IMR-90 (cell line): Measurements from ENCODE around the gene TTC7B. TPM values are rescaled to one million over a fixed set of nuclear protein-coding genes. Genes with fewer than 3 reads are reported as not detected.

ENCODE experiments used
- ATAC-seq: fragments of 200-7000 bp; cut with Tn5 transposase; 2 replicates; pipeline ENCODE4 v1.9.1; 2020; ENCODE audit warnings: low read depth, mild to moderate bottlenecking, moderate library complexity
- BruUV-seq: library from RNA; stranded (reverse); fragments of 400-500 nt; replicated peaks from 2 replicates; lab custom pipeline; 2021; lab: Mats Ljungman, UMichigan
- CTCF ChIA-PET: fragments of 300-600 bp; formaldehyde crosslinking; extraction: SDS; loops from one replicate; lab custom pipeline; 2021; ENCODE audit warnings: antibody characterized with exemption; lab: Yijun Ruan, JAX
- POLR2A ChIA-PET: fragments of 300-600 bp; sonication (Branson Sonifier 250); formaldehyde crosslinking; loops from one replicate; lab custom pipeline; 2022; ENCODE audit warnings: antibody characterized with exemption; ENCODE audit not compliant: unreplicated experiment; lab: Charles Lee
- DNase-seq: peaks from one replicate; pipeline ENCODE4 v3.0.0; 2013
- H2AFZ ChIP-seq: replicated peaks from 2 replicates; pipeline ENCODE3; 2013; ENCODE audit warnings: low read length, mild to moderate bottlenecking; ENCODE audit not compliant: poor library complexity
- H2AK5ac ChIP-seq: 2 replicates; pipeline ENCODE4 v1.6.1; 2013; ENCODE audit warnings: low read depth, low read length, inconsistent platforms
- H2AK9ac ChIP-seq: replicated peaks from 2 replicates; pipeline ENCODE3; 2013; ENCODE audit warnings: mild to moderate bottlenecking, low read depth, low read length, moderate library complexity; ENCODE audit not compliant: poor library complexity
- H2BK120ac ChIP-seq: 2 replicates; pipeline ENCODE4 v1.6.1; 2013; ENCODE audit warnings: low read depth, low read length, inconsistent platforms
- H2BK15ac ChIP-seq: 3 replicates; pipeline ENCODE4 v1.6.1; 2013; ENCODE audit warnings: low read depth, low read length, inconsistent platforms
- H2BK20ac ChIP-seq: 2 replicates; pipeline ENCODE4 v1.6.1; 2013; ENCODE audit warnings: low read depth, mild to moderate bottlenecking, inconsistent platforms, low read length, moderate library complexity
- H2BK5ac ChIP-seq: 2 replicates; pipeline ENCODE4 v1.6.1; 2013; ENCODE audit warnings: mild to moderate bottlenecking, low read depth, low read length, inconsistent platforms; ENCODE audit not compliant: poor library complexity, severe bottlenecking
- H3K14ac ChIP-seq: replicated peaks from 2 replicates; pipeline ENCODE4 v1.6.1; 2013; ENCODE audit warnings: low read depth, low read length, inconsistent platforms
- H3K18ac ChIP-seq: 2 replicates; pipeline ENCODE4 v1.6.1; 2013; ENCODE audit warnings: low read depth, low read length, control low read depth
- H3K23ac ChIP-seq: 2 replicates; pipeline ENCODE4 v1.6.1; 2013; ENCODE audit warnings: low read depth, low read length, inconsistent platforms
- H3K27ac ChIP-seq: 2 replicates; pipeline ENCODE4 v1.5.1; 2013; ENCODE audit warnings: mild to moderate bottlenecking, control low read depth, low read length; ENCODE audit not compliant: insufficient read depth
- H3K27me3 ChIP-seq: 2 replicates; pipeline ENCODE4 v1.6.1; 2013; ENCODE audit warnings: low read length; ENCODE audit not compliant: control insufficient read depth, insufficient read depth
- H3K36me3 ChIP-seq: 2 replicates; pipeline ENCODE4 v1.6.1; 2013; ENCODE audit warnings: low read length, mixed read lengths; ENCODE audit not compliant: control insufficient read depth, insufficient read depth
- H3K4ac ChIP-seq: 2 replicates; pipeline ENCODE4 v1.6.1; 2013; ENCODE audit warnings: low read depth, low read length, inconsistent platforms
- H3K4me1 ChIP-seq: 2 replicates; pipeline ENCODE4 v1.6.1; 2013; ENCODE audit warnings: low read length, mixed read lengths; ENCODE audit not compliant: control insufficient read depth, insufficient read depth
- H3K4me2 ChIP-seq: 2 replicates; pipeline ENCODE4 v1.6.1; 2013; ENCODE audit warnings: low read depth, mild to moderate bottlenecking, control low read depth, low read length, moderate library complexity
- H3K4me3 ChIP-seq: 2 replicates; pipeline ENCODE4 v1.5.1; 2013; ENCODE audit warnings: low read depth, mild to moderate bottlenecking, control low read depth, low read length, moderate library complexity; ENCODE audit not compliant: insufficient read depth
- H3K56ac ChIP-seq: 2 replicates; pipeline ENCODE4 v1.6.1; 2013; ENCODE audit warnings: low read length, inconsistent platforms; ENCODE audit not compliant: insufficient read depth; ENCODE audit errors: extremely low read depth
- H3K79me1 ChIP-seq, 2 experiments: 2 replicates each; pipeline ENCODE4 v1.6.1; 2013; ENCODE audit warnings: low read length in 2 of 2, inconsistent platforms in 1 of 2, low read depth in 1 of 2
- H3K9ac ChIP-seq: 2 replicates; pipeline ENCODE4 v1.6.1; 2013; ENCODE audit warnings: low read depth, low read length, control low read depth
- H3K9me1 ChIP-seq: 2 replicates; pipeline ENCODE4 v1.6.1; 2013; ENCODE audit warnings: low read length, inconsistent platforms; ENCODE audit not compliant: insufficient read depth
- H3K9me3 ChIP-seq: 2 replicates; pipeline ENCODE4 v1.6.1; 2013; ENCODE audit warnings: low read length; ENCODE audit not compliant: control insufficient read depth, insufficient read depth
- H4K20me1 ChIP-seq: 2 replicates; pipeline ENCODE4 v1.6.1; 2013; ENCODE audit warnings: low read length, inconsistent platforms; ENCODE audit not compliant: insufficient read depth
- H4K5ac ChIP-seq: 2 replicates; pipeline ENCODE4 v1.6.1; 2013; ENCODE audit warnings: mild to moderate bottlenecking, low read depth, low read length, control low read depth
- H4K8ac ChIP-seq, 2 experiments: 2 replicates each; pipeline ENCODE4 v1.6.1; 2013; ENCODE audit warnings: low read depth in 2 of 2, low read length in 2 of 2, control low read depth in 1 of 2, inconsistent platforms in 1 of 2
- H4K91ac ChIP-seq: 2 replicates; pipeline ENCODE4 v1.6.1; 2013; ENCODE audit warnings: low read depth, low read length, inconsistent platforms; ENCODE audit not compliant: insufficient read depth
- CHD1 ChIP-seq: IDR thresholded peaks from 2 replicates; pipeline ENCODE4 v1.6.1; 2012; ENCODE audit warnings: low read depth, low read length, improper control_type of control experiment
- MAZ ChIP-seq: IDR thresholded peaks from 2 replicates; pipeline ENCODE4 v1.6.1; 2012; ENCODE audit warnings: low read depth, mild to moderate bottlenecking, low read length, improper control_type of control experiment, moderate library complexity, borderline replicate concordance
- POLR2A ChIP-seq: IDR thresholded peaks from 2 replicates; pipeline ENCODE4 v1.6.1; 2012; ENCODE audit warnings: mild to moderate bottlenecking, low read depth, low read length
- RAD21 ChIP-seq: IDR thresholded peaks from 2 replicates; pipeline ENCODE4 v1.6.1; 2012; ENCODE audit warnings: low read length, improper control_type of control experiment
- SMC3 ChIP-seq: fragments of 150-350 bp; IDR thresholded peaks from 2 replicates; pipeline ENCODE4 v1.6.1; 2016; ENCODE audit warnings: low read depth, mild to moderate bottlenecking, antibody characterized with exemption, low read length, moderate library complexity
- WGBS, 2 experiments: methylation state at CpG; one replicate each; pipeline versions ENCODE4 v1.1.5 to v1.1.7; 2013; ENCODE audit warnings: missing lambda C conversion rate in 2 of 2; ENCODE audit not compliant: insufficient read length in 1 of 2; ENCODE audit errors: extremely low coverage in 2 of 2; 5-methylcytosine and 5-hydroxymethylcytosine counted together
- dilution Hi-C: fragments of 300-500 bp; cut with HindIII; formaldehyde crosslinking; loops from one replicate; pipeline ENCODE4 v1.14.3; 2018; ENCODE audit warnings: low sequenced_read_pairs; ENCODE audit not compliant: unreplicated experiment
- in situ Hi-C: fragments of 300-500 bp; cut with MboI; formaldehyde crosslinking; loops from 3 replicates; pipeline ENCODE4 v1.14.3; 2019; ENCODE audit warnings: low sequenced_read_pairs, inconsistent platforms, mixed read lengths
- intact Hi-C: fragments of 100-400 bp; cut with micrococcal nuclease; formaldehyde crosslinking; loops from 2 replicates; pipeline ENCODE4 v1.10.0; 2022
- polyA plus RNA-seq, 3 experiments: library from polyadenylated mRNA; depleted of rRNA; stranded (reverse); fragments of >200 nt; gene quantifications; 2 replicates each; pipeline ENCODE4 v1.2.3, GENCODE V29; 2012; ENCODE audit warnings: low replicate concordance in 1 of 3
- total RNA-seq: library from RNA; depleted of rRNA; stranded (reverse); fragments of >200 nt; gene quantifications from 2 replicates; pipeline ENCODE4 v1.2.3, GENCODE V29; 2012

Gene TTC7B
- total and polyA plus RNA-seq, 2 of the 4 experiments (the other 2 are of a cell fraction): 18.1 to 35.3 TPM

- H3K4me3 ChIP-seq: no peak overlapping the region
- ATAC-seq: no peak
- no peak for DNase-seq
- H4K5ac ChIP-seq: no peak overlapping the region
- no peak overlapping the region for H2AK5ac ChIP-seq
- CTCF ChIA-PET: no interaction called here
- H2AFZ ChIP-seq: no peak overlapping the region
- H2BK120ac ChIP-seq: no peak overlapping the region
- no peaks in the 10 kb centered on the region for H3K79me1 ChIP-seq
- H3K4me1 ChIP-seq: no peaks in the 10 kb centered on the region; the same call in 1 of the 2 replicates
- H4K91ac ChIP-seq: no peak overlapping the region
- H2AK9ac ChIP-seq: peak overlapping the region; percentile 31
- H4K20me1 ChIP-seq: no peaks in the 10 kb centered on the region; the same call in 1 of the 2 replicates
- H3K9ac ChIP-seq: no peak overlapping the region
- H3K56ac ChIP-seq: no peak overlapping the region
- no peak overlapping the region for H3K18ac ChIP-seq
- intact Hi-C loops: no loop called here
- no peak overlapping the region for H3K23ac ChIP-seq
- 100% methylated on average over 3 of the region's 12 CpGs; no CpG with 5 or more reads in 1 of the 2 experiments for WGBS, 2 experiments
- no peak overlapping the region for H3K27ac ChIP-seq
- POLR2A ChIA-PET: no interaction called here
- H2BK15ac ChIP-seq: no peak overlapping the region
- H3K4me2 ChIP-seq: no peak overlapping the region
- H3K9me3 ChIP-seq: no peaks in the 10 kb centered on the region
- BruUV-seq: no TSS peak
- no peak overlapping the region for H2BK5ac ChIP-seq
- dilution Hi-C loops: no loop called here
- no peak overlapping the region for H4K8ac ChIP-seq
- no peak overlapping the region for H3K14ac ChIP-seq
- H3K36me3 ChIP-seq: peaks cover 2% of the 10 kb centered on the region; the same call in 1 of the 2 replicates
- TF ChIP-seq CHD1: no peak
- no peak for TF ChIP-seq SMC3
- no peak for TF ChIP-seq POLR2A
- TF ChIP-seq RAD21: no peak
- no peak for TF ChIP-seq MAZ
- no peaks in the 10 kb centered on the region for H3K9me1 ChIP-seq
- H3K27me3 ChIP-seq: no peaks in the 10 kb centered on the region
- no peak overlapping the region for H3K4ac ChIP-seq
- in situ Hi-C loops: no loop called here
- no peak overlapping the region for H2BK20ac ChIP-seq
Observed at GRCh38 chr14:90583916-90584605, 232.2 kb downstream of the TTC7B start.
